Measurements from ENCODE around the gene FMO5. TPM values are rescaled to one million over a fixed set of nuclear protein-coding genes. Genes with fewer than 3 reads are reported as not detected.

FMO5 gene
- total RNA-seq, 1 donor from 2014 or later, result 0.25 TPM

DNA sequence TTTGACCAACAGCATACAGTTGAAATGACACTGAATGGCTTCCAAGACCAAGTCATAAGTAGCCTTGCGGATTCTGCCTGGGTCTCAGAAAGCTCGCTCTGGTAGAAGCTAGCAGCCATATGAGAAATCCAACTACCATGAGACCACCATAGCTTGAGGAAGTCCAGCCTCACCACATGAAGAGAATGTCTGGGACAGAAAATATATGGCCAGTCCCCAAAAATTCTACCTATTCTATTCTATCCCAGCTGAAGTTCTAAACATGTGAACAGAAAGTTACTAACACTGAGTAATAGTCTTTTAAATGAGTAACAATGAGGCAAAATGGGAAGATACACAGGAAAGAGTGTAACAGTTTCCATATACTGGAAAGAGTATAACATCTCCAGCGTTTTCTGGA is 9.0 kb downstream of the FMO5 start:
- TF ChIP-seq, protein P1, sequence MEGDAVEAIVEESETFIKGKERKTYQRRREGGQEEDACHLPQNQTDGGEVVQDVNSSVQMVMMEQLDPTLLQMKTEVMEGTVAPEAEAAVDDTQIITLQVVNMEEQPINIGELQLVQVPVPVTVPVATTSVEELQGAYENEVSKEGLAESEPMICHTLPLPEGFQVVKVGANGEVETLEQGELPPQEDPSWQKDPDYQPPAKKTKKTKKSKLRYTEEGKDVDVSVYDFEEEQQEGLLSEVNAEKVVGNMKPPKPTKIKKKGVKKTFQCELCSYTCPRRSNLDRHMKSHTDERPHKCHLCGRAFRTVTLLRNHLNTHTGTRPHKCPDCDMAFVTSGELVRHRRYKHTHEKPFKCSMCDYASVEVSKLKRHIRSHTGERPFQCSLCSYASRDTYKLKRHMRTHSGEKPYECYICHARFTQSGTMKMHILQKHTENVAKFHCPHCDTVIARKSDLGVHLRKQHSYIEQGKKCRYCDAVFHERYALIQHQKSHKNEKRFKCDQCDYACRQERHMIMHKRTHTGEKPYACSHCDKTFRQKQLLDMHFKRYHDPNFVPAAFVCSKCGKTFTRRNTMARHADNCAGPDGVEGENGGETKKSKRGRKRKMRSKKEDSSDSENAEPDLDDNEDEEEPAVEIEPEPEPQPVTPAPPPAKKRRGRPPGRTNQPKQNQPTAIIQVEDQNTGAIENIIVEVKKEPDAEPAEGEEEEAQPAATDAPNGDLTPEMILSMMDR (IDR thresholded peaks at IDR 0.05; ENCODE audit: partially characterized antibody, unreplicated experiment), result no peak
- H3K27me3 Mint-ChIP-seq (ENCODE audit: unreplicated experiment), result no peaks in the 10 kb centered on the region
- peaks cover 1% of the 10 kb centered on the region for H3K9me3 Mint-ChIP-seq (ENCODE audit: unreplicated experiment)
- no peaks in the 10 kb centered on the region for H3K4me1 Mint-ChIP-seq (ENCODE audit: low read depth, unreplicated experiment)
- H3K27ac Mint-ChIP-seq (ENCODE audit: unreplicated experiment), result no peak overlapping the region
- no peak for DNase-seq
- no peaks in the 10 kb centered on the region for H3K36me3 Mint-ChIP-seq (ENCODE audit: unreplicated experiment)
- H3K4me3 Mint-ChIP-seq (ENCODE audit: unreplicated experiment), result no peak overlapping the region

DNA sequence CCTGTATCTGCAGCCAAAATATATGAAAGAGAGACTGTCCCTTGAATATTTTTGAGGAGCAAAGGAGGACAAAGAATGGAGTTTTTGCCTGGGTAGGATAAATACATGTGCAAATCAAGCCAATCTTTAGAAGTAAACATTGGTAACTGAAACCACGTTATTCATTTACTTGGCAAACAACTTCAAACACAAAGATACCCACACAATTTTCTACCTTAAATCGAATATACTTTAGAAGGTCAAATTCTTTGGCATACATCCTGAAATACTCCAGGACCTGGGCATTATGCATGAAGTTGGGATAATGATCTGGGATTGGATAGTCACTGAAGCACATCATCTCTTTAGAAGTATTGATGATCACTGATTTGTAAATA is 9.6 kb downstream of the FMO5 start:
- peaks cover 1% of the 10 kb centered on the region for H3K9me3 Mint-ChIP-seq (ENCODE audit: unreplicated experiment)
- no peak overlapping the region for H3K4me3 Mint-ChIP-seq (ENCODE audit: unreplicated experiment)
- DNase-seq, result no peak
- H3K27ac Mint-ChIP-seq (ENCODE audit: unreplicated experiment), result no peak overlapping the region
- H3K36me3 Mint-ChIP-seq (ENCODE audit: unreplicated experiment), result no peaks in the 10 kb centered on the region
- H3K27me3 Mint-ChIP-seq (ENCODE audit: unreplicated experiment), result no peaks in the 10 kb centered on the region
- TF ChIP-seq, protein P1 (IDR thresholded peaks at IDR 0.05; ENCODE audit: partially characterized antibody, unreplicated experiment), result no peak
- H3K4me1 Mint-ChIP-seq (ENCODE audit: low read depth, unreplicated experiment), result no peaks in the 10 kb centered on the region

GRCh38 chr1:147214842-147215539 is 10.1 kb downstream of the FMO5 start:
- H3K27ac Mint-ChIP-seq (ENCODE audit: unreplicated experiment), result no peak overlapping the region
- H3K27me3 Mint-ChIP-seq (ENCODE audit: unreplicated experiment), result no peaks in the 10 kb centered on the region
- TF ChIP-seq, protein P1 (IDR thresholded peaks at IDR 0.05; ENCODE audit: partially characterized antibody, unreplicated experiment), result no peak
- DNase-seq, result no peak
- H3K36me3 Mint-ChIP-seq (ENCODE audit: unreplicated experiment), result no peaks in the 10 kb centered on the region
- peaks cover 1% of the 10 kb centered on the region for H3K9me3 Mint-ChIP-seq (ENCODE audit: unreplicated experiment)
- H3K4me3 Mint-ChIP-seq (ENCODE audit: unreplicated experiment), result no peak overlapping the region
- no peaks in the 10 kb centered on the region for H3K4me1 Mint-ChIP-seq (ENCODE audit: low read depth, unreplicated experiment)

DNA sequence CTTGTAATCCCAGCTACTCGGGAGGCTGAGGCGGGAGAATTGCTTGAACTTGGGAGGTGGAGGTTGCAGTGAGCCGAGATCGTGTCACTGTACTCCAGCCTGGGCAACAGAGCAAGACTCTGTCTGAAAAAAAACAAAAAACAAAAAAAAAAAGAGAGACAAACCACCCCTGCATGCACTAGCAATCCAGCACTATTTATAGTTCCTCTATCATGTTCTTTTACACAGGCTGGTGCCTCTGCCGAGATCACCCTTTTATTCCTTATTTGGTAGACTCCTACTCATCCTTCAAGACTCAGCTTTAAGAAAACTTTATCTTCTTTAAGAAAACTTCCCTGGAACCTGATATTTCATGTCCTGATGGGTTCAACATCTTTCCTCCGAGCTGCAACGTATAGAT is 10.8 kb downstream of the FMO5 start:
- TF ChIP-seq, protein P1 (IDR thresholded peaks at IDR 0.05; ENCODE audit: partially characterized antibody, unreplicated experiment), result no peak
- no peaks in the 10 kb centered on the region for H3K4me1 Mint-ChIP-seq (ENCODE audit: low read depth, unreplicated experiment)
- H3K4me3 Mint-ChIP-seq (ENCODE audit: unreplicated experiment), result no peak overlapping the region
- DNase-seq, result no peak
- H3K36me3 Mint-ChIP-seq (ENCODE audit: unreplicated experiment), result no peaks in the 10 kb centered on the region
- peaks cover 1% of the 10 kb centered on the region for H3K9me3 Mint-ChIP-seq (ENCODE audit: unreplicated experiment)
- H3K27me3 Mint-ChIP-seq (ENCODE audit: unreplicated experiment), result no peaks in the 10 kb centered on the region
- H3K27ac Mint-ChIP-seq (ENCODE audit: unreplicated experiment), result no peak overlapping the region

DNA sequence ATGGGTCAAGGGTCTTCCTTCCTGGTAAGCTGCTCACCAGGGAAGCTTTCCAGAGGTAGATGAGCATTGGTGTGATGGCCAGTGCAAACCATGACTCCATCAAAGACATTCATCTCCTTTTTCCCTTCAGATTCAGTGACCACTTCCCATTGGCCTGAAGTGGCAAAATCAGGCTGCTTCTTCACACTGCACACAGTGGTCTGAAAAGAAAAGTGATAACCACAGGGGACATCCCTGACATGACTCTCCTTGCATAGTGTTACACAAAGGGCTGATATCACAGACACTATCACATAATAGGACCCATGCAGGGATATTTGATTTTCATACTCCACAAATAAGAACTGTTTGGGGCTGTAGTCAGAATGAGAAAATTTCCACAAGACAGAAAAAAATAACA is 11.9 kb downstream of the FMO5 start:
- no peaks in the 10 kb centered on the region for H3K36me3 Mint-ChIP-seq (ENCODE audit: unreplicated experiment)
- H3K4me3 Mint-ChIP-seq (ENCODE audit: unreplicated experiment), result no peak overlapping the region
- no peak for DNase-seq
- H3K4me1 Mint-ChIP-seq (ENCODE audit: low read depth, unreplicated experiment), result no peaks in the 10 kb centered on the region
- TF ChIP-seq, protein P1 (IDR thresholded peaks at IDR 0.05; ENCODE audit: partially characterized antibody, unreplicated experiment), result no peak
- H3K27ac Mint-ChIP-seq (ENCODE audit: unreplicated experiment), result no peak overlapping the region
- peaks cover 1% of the 10 kb centered on the region for H3K9me3 Mint-ChIP-seq (ENCODE audit: unreplicated experiment)
- H3K27me3 Mint-ChIP-seq (ENCODE audit: unreplicated experiment), result no peaks in the 10 kb centered on the region
